HG03135 (cell line): ENCODE measurements around the gene WBP1L.
A peak's percentile ranks its signal among the peaks of the same experiment; 100 is the strongest.
"Not testable (repeated sequence)": the region's sequence is repeated elsewhere in the genome, so short reads cannot be mapped to it uniquely, and the experiment has no call there.

Source experiments
- ATAC-seq: cut with Tn5 transposase; IDR thresholded peaks from one replicate; pipeline ENCODE4 v1.9.1; 2021; ENCODE audit warnings: mild to moderate bottlenecking, moderate library complexity; ENCODE audit not compliant: unreplicated experiment

The WBP1L gene

DNA sequence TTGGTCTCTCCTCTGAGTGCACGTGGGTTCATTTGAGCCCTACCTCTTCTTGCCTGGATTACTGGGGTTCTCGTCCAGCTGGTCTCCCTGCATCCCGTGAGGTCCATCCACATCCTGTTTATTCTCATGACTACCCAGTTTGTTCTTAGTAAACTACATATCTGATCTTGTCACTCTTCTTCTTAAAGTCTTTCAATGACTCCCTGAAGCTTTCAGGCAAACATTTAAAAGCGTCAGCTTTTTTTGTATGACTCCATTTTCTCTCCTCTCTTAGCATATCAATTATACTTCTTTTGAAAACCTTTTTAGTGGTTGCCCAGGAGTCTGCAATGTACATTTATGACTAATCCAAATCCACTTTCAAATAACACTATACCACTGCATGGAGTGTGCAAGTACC lies 21.8 kb upstream of the WBP1L start:
- ATAC-seq = no peak

DNA sequence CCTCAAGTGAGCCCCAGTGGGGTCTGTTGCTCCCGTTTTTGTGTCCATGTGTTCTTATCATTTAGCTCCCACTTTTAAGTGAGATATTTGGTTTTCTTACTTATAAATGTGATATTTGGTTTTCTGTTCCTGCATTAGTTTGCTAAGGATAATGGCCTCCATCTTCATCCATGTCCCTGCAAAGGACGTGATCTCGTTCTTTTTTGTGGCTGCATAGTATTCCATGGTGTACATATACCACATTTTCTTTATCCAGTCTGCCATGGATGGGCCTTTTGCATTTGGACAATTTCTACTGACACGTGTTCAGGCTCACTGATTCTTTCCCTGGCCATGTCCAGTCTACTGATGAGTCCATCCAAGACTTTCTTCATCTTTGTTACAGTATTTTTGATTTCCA lies 19.8 kb upstream of the WBP1L start:
- ATAC-seq = no peak

DNA sequence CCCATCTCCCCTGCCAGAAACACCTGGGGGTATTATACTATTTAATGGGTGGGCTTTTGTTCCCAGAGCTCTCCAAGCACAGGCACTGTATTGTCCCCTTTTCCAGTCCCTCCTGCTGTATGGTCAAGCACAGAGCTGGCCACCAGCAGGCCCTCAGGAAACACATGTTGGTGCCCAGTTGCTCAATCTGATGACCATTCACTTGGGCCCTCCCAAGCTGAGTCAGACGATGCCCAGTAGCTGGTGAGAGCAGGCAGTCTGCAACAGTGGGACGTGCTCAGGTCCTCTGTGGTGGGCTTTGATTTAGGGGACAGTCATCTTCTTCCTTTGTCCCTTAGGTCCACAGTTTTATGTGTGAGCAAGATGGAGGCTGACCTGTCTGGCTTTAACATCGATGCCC lies 17.5 kb upstream of the WBP1L start:
- ATAC-seq = no peak

DNA sequence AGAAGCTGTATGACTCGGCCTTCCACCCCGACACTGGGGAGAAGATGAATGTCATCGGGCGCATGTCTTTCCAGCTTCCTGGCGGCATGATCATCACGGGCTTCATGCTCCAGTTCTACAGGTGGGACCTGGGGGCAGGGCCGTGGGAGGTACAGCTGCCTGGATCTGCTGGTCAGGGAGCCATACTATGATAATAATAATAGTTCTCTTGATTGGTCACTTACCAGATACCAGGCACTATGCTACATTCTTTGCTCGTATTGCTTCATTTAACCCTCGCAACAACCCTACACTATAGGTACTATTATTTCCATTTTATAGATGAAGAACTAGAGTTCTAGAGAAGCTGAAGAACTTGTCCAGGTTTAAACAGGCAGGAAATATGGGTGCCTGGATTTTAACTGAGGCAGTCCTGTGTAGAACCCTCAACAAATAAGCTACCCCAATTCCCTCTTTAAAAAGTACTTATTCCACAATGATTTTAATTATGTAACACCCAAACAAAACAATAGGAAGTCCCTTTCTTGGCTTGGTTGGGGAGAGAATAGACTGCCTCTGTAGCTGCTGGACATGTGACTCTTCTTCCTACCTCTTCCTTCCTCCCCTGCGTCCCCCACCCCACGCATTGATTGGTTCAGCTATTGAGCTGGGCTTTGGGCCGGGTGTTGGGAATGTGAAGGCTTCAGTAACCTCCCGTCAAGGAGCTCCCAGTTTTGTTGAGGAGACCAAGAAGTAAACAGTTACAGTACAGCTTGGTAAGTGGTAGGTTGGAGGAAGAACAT lies 16.5 kb upstream of the WBP1L start:
- no peak for ATAC-seq

GRCh38 chr10:102729029-102730026 lies 14.4 kb upstream of the WBP1L start:
- ATAC-seq = no peak

GRCh38 chr10:102731222-102731800 lies 12.4 kb upstream of the WBP1L start:
- ATAC-seq = no peak

GRCh38 chr10:102732661-102733060 lies 11.1 kb upstream of the WBP1L start:
- no peak for ATAC-seq

DNA sequence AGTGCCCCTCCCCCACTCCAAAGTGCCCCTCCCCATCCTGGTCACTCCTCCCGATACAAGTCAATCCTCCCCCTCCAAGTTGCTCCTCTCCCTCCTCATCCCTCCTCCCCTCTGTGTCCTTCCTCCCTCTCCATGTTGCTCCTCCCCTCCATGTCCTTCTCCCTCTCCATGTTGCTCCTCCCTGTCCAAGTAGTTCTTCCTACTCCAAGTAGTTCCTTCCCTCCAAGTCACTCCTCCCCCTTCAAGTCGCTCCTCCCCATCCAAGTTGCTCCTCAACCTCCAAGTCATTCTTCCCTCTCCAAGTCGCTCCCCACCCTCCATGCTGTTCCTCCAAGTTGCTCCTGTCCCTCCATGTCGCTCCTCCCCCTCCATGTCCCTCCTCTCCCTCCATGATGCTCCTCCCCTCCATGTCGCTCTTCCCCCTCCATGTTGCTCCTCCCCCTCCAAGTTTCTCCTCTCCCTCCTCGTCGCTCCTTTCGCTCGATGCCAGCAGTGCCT lies 8.6 kb upstream of the WBP1L start:
- ATAC-seq = no peak

GRCh38 chr10:102738692-102739121 lies 5.0 kb upstream of the WBP1L start:
- ATAC-seq = no peak

GRCh38 chr10:102740229-102740628 lies 3.5 kb upstream of the WBP1L start:
- no peak for ATAC-seq

DNA sequence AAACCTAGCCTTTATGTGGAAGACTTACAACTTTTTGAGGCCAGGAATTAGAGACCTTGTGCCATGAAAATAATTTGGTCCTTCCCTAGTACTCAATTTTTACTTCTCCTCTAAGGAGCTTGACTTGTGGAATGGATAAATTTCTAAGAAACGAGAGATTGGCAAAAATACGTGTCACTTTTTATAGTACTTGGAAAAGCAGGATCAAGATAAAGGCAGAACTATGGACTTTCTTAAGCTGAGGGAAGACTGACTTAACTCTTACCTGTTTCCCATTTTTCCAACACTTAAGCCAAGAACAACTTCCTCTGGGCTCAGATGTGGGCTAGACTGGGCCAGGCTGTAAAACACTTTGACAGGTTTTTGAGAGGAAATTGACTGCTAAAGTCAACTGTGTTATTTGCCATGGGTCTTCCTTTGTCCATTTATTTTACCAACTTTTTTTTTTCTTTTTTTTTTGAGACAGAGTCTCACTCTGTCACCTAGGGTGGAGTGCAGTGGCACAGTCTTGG lies 2.0 kb upstream of the WBP1L start:
- no peak for ATAC-seq

DNA sequence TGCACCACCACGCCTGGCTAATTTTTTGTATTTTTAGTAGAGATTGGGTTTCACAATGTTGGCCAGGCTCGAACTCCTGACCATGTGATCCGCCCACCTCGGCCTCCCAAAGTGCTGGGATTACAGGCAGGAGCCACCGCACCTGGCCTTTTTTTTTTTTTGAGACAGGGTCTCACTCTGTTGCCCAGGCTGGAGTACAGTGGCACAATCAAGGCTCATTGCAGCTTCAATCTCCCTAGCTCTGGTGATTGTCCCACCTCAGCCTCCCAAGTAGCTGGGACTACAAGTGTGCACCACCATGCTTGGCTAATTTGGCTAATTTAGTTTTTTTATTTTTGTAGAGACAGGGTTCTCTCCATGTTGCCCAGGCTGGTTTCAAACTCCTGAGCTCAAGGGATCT lies 1.4 kb upstream of the WBP1L start:
- not testable (repeated sequence) for ATAC-seq

- ATAC-seq = peak; percentile 1
These were observed 615 bp upstream of the WBP1L start for GRCh38 chr10:102743078-102743587.

- ATAC-seq = peak; percentile 19
These were observed 765 bp downstream of the WBP1L start for GRCh38 chr10:102744374-102745051.

GRCh38 chr10:102745157-102745556 lies 1.4 kb downstream of the WBP1L start:
- no peak for ATAC-seq

GRCh38 chr10:102752266-102752930 lies 8.7 kb downstream of the WBP1L start:
- ATAC-seq = no peak

- no peak for ATAC-seq
These were observed 9.4 kb downstream of the WBP1L start for GRCh38 chr10:102752934-102753664.

DNA sequence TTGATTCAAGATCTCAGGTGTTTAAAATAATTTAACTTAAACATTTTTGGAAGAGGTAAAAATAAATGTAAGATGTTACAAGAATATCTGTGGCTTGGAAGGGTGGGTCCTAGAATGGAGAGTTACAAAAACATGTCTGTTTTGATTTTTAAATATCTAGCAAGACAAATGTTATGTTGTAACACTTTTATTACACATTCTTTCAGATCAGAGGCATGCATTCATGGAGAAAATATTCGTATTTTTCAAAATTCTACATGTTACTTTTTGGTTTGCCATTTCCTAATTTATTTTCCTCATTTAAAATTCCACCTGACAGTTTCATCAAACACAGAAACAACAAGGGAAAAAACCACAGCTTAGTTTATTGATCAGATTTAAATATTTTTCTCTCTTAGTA lies 10.0 kb downstream of the WBP1L start:
- ATAC-seq = no peak

DNA sequence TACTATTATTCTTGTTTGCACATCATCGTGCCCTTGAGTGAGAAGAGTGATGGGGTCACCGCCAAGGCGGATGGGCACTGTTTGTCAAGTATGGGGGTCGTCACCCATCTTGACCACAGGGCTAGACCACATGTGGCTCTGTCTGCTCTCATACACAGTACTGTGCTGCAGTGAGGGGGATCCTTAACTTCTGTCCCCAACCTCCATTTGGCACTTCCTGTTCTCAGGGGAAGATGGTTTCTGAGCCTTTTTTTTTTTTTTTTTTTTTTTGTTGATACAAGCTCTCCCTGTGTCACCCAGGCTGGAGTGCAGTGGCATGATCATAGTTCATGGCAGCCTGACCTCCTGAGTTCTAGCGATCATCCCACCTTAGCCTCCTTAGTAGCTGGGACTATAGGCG lies 13.6 kb downstream of the WBP1L start:
- ATAC-seq = no peak
